GM19193 (cell line): ENCODE measurements around the gene CDC34.
A peak's percentile ranks its signal among the peaks of the same experiment; 100 is the strongest.

Source experiments
- POLR2A ChIP-seq: IDR thresholded peaks from 4 replicates; pipeline ENCODE4 v1.6.1; 2011; ENCODE audit not compliant: insufficient read depth, insufficient read length; ENCODE audit errors: extremely low read depth

The CDC34 gene

DNA sequence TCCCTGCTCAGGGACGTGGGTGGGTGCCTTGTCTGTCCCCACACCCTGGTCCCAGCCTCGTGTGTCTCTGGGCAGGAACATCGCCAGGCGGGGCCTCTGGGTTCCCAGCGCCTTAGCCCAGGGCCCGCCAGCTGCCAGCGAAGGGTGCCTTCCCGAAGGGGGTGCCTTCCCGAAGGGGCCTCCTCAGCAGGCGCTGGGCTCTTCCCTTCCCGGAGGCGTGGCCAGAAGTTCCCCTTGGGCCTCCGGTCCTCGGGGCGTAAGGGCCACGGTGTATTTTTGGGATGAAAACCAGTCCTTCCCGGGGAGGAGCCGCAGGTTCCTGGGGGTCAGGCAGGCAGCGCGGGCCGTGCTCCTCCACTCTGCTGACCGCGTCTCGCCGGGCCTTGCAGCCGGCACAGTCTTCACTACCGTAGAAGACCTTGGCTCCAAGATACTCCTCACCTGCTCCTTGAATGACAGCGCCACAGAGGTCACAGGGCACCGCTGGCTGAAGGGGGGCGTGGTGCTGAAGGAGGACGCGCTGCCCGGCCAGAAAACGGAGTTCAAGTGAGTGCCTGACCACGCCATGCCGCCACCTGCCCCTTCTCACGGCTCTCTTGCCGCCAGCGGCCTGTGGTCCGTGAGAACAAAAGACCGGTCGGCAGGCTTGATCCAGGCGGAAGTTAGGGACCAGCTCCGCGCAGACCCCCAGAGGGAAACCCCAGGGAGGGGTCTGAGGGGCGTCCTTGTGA, 47.7 kb downstream of the CDC34 start:
- no peak for TF ChIP-seq POLR2A

DNA sequence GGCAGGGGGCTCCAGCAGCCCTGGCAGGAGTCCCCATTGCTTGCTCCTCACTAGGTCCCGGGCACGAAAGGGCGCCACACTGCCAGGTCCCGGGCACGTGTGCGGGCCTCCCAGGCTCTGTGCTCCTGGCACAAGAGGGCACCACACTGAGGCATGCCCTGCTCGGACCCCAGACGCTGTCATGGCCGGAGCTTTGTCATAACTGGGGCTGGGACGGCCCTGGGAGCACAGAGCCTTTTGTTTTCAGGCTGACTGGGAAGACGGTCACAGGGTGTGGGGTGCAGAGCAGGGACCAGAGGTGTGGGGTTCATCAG, 48.2 kb downstream of the CDC34 start:
- TF ChIP-seq POLR2A: no peak

- TF ChIP-seq POLR2A: no peak
Measured at GRCh38 chr19:580274-580835, 48.8 kb downstream of the CDC34 start.

- no peak for TF ChIP-seq POLR2A
Measured at GRCh38 chr19:581399-582111, 50.0 kb downstream of the CDC34 start.

GRCh38 chr19:582497-583197, 51.1 kb downstream of the CDC34 start:
- no peak for TF ChIP-seq POLR2A

DNA sequence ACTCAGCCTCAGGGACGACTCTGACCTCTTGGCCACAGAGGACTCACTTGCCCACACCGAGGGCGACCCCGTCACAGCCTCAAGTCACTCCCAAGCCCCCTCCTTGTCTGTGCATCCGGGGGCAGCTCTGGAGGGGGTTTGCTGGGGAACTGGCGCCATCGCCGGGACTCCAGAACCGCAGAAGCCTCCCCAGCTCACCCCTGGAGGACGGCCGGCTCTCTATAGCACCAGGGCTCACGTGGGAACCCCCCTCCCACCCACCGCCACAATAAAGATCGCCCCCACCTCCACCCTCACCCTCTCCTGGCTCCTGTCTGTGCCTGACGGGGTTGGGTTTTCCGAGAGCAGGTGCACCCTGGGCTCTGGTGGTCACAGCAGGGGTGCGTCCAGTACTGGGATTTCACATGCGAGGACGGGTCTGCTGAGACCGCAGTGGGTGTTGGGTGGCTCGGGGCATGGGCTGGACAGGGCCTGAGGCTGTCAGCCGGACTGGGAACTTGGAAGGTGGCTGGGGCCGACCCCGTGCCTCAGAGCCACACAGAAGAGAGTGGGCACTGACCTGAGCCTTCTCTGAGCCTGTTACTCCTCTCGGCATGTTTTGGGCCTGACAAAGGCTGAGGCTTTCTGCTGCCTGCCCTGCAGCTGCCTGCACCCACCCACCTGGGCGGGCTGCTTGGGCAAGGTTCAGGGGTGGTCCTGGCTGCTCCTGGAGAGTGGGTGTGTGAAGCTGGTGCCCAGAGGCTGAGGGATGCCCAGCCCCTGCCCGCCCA, 51.8 kb downstream of the CDC34 start:
- TF ChIP-seq POLR2A: no peak

DNA sequence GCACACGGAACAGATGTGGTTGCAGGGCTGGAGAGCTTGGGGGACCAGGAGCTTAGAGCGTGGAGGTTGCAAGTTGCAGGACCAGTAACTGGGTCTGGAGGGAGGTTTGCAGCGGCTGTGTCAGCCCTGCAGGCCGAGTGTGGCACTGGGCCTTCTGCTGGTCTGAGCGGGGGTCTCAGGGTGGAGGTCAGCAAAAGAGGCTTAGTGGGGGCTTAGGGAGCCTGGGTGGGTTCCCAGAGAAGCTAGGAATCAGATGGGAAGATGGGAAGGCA, 52.3 kb downstream of the CDC34 start:
- peak; percentile 32 for TF ChIP-seq POLR2A

GRCh38 chr19:584240-585001, 52.9 kb downstream of the CDC34 start:
- peak; percentile 13 for TF ChIP-seq POLR2A

- TF ChIP-seq POLR2A: no peak
Measured at GRCh38 chr19:585551-586110, 54.1 kb downstream of the CDC34 start.

DNA sequence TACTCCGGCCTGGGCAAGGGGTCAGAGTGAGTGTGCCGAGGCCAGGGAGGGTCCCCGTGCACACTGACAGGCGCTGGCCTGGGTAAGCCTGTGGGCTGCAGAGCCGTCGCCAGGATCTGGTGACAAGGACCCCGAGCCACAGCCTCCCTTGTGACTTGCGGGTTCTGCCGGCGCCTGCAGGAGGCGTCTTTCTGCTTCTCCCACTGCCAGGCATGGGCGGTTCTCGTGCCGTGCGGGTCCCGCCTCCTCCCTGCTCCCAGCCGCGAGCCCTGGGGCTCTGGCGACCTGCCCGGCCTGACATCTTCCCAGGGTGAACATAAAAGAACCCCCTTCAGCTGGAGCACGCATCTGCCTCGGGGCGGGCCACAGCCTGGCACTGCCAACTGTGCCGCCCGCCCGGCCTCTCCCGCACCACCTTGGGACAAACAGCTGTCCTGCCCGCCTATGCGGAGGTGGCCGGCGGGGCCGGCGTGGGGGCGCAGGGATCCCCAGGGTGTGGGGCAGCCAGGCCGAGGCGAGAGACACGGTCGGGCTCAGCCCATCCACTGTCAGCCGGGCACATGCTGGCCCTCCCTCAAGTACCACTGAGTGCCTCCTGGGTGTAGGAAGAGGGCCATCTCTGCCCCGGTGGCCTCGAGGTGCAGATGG, 56.7 kb downstream of the CDC34 start:
- no peak for TF ChIP-seq POLR2A

DNA sequence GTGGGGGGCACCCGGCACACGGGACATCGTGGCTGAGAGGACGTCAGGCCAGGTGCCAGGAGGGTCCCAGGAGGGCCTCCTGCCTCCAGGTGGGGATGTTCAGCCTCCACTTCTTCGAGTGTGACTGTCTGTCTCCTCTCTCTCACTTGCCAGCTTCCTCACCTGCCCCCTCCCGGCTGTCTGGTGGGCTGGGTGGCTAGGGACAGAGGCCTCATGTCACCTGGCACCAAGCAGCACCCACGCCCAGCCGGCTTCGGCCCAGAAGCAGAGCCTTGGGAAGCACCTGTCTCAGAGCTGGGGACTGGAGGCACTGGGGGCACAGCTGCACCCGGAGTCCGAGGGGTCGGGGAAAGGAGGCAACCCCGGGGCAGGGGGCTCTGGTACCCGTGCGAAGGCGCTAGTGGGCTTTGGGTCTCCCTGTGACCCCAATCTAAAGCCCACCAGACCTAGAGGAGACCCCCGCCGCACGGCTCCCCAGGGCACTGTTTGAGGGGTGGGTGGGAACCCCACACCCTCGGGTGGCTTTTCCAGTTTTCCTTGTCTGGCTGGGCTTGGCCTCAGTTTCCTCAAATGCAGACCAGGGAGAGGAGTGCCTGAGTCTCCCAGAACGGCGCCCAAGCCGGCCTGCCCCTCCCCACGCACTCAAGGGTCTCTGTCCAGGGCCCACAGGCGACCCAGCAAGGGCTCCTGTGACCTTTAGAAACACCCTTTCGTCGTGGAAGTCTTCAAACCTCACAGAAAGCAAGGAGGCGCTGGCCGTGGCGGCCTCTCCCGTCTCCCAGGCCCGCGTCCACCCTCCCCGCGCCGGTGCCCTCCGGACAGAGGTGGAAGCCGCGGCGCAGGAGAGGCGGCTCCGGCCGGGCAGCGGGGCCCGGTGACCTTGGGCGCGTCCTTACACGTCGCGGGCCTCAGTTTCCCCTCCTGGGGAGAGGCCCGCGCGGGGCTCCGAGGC, 57.5 kb downstream of the CDC34 start:
- TF ChIP-seq POLR2A: no peak

DNA sequence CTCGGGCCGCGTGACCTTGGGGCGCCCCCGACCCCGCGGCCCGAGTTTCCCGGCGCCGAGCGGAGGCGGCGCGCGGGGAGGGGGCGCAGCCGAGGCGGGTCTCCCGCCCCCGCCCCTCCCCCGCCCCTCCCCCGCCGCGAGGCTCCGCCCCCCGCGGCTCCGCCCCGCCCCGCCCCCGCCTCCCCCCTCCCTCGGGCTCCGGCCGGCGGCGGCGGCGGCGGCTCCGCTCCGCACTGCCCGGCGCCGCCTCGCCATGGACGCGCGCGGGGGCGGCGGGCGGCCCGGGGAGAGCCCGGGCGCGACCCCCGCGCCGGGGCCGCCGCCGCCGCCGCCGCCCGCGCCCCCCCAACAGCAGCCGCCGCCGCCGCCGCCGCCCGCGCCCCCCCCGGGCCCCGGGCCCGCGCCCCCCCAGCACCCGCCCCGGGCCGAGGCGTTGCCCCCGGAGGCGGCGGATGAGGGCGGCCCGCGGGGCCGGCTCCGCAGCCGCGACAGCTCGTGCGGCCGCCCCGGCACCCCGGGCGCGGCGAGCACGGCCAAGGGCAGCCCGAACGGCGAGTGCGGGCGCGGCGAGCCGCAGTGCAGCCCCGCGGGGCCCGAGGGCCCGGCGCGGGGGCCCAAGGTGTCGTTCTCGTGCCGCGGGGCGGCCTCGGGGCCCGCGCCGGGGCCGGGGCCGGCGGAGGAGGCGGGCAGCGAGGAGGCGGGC, 58.3 kb downstream of the CDC34 start, which contains the start of gene HCN2:
Gene HCN2 (plus strand): TSS at position 189 of the 703 bp plus-strand sequence. CDS start 65 bp downstream, at position 254.
- TF ChIP-seq POLR2A: no peak
